Upper lobe of left lung (tissue), 4 donors: ENCODE measurements around the gene ABHD5.
"Not testable (repeated sequence)": the region's sequence is repeated elsewhere in the genome, so short reads cannot be mapped to it uniquely, and the experiment has no call there.

Source experiments
- CTCF ChIP-seq, 6 experiments: fragments of 450-650 bp in 4 of 6; fragments of 200-600 bp in 2 of 6; sonication (generic) in 2 of 6; IDR thresholded peaks; one replicate each; pipeline ENCODE4 v1.5.1; 2016 to 2019; ENCODE audit warnings: antibody characterized with exemption in 6 of 6
- EP300 ChIP-seq, 4 donors: sonication (generic); formaldehyde crosslinking; IDR thresholded peaks; one replicate each; pipeline ENCODE4 v1.5.1; 2017; ENCODE audit warnings: antibody characterized with exemption in 4 of 4, control low read depth in 2 of 4
- POLR2A ChIP-seq, 4 donors: fragments of 450-650 bp; IDR thresholded peaks; one replicate each; pipeline ENCODE4 v1.5.1; 2016 to 2017; ENCODE audit warnings: antibody characterized with exemption in 4 of 4, mild to moderate bottlenecking in 2 of 4

GRCh38 chr3:43661376-43661775 is 29.4 kb upstream of the ABHD5 start:
- not testable (repeated sequence) for TF ChIP-seq POLR2A, CTCF, EP300 (IDR thresholded peaks at IDR 0.05)
